K562 (cell line): ENCODE data around the gene ETS2.

Experiments
- ELF4 ChIP-seq: fragments of 450-650 bp; formaldehyde crosslinking; IDR thresholded peaks from 2 replicates; pipeline ENCODE4 v1.4.0; 2022; ENCODE audit warnings: missing genetic modification characterization
- FOXJ3 ChIP-seq: sonication (generic); formaldehyde crosslinking; IDR thresholded peaks from 2 replicates; pipeline ENCODE4 v1.4.0; 2020; ENCODE audit warnings: mild to moderate bottlenecking, missing genetic modification reagents
- MAFG ChIP-seq: fragments of 450-650 bp; conservative IDR thresholded peaks from 2 replicates; pipeline ENCODE4 v1.6.1; 2016; ENCODE audit warnings: missing genetic modification characterization, missing compliant biosample characterization
- NFE2L1 ChIP-seq: fragments of 450-650 bp; IDR thresholded peaks from 2 replicates; pipeline ENCODE4 v1.6.1; 2016; ENCODE audit warnings: missing genetic modification characterization, low read depth, mild to moderate bottlenecking, missing compliant biosample characterization, moderate library complexity, borderline replicate concordance
- POLR2AphosphoS5 ChIP-seq: IDR thresholded peaks from 2 replicates; pipeline ENCODE4 v1.6.1; 2011; ENCODE audit warnings: mild to moderate bottlenecking, low read depth, low read length, moderate library complexity; ENCODE audit not compliant: control insufficient read depth, insufficient read depth
- TF ChIP-seq, protein P1 (sequence below), 3 experiments: IDR thresholded peaks in 2 of 3; conservative IDR thresholded peaks in 1 of 3; 2 replicates each; pipeline ENCODE4 v1.5.1; 2011 to 2012; ENCODE audit warnings: low read length in 3 of 3, mild to moderate bottlenecking in 3 of 3, control low read depth in 2 of 3, improper control_type of control experiment in 1 of 3, inconsistent platforms in 1 of 3, low read depth in 1 of 3, mixed read lengths in 1 of 3, moderate library complexity in 1 of 3; ENCODE audit not compliant: insufficient read depth in 2 of 3
- TF ChIP-seq, protein P2 (sequence below): sonication (generic); formaldehyde crosslinking; IDR thresholded peaks from 2 replicates; pipeline ENCODE4 v1.9.0; 2022; ENCODE audit warnings: mild to moderate bottlenecking, missing genetic modification reagents
- TF ChIP-seq, protein P3 (sequence below): sonication (generic); formaldehyde crosslinking; IDR thresholded peaks from 2 replicates; pipeline ENCODE4 v1.8.0; 2022; ENCODE audit warnings: mild to moderate bottlenecking, low read depth, missing genetic modification reagents
- TF ChIP-seq, protein P4 (sequence below): fragments of 250-450 bp; sonication (Bioruptor Pico); IDR thresholded peaks from 2 replicates; pipeline ENCODE4 v1.5.1; 2021; ENCODE audit warnings: mild to moderate bottlenecking
- TF ChIP-seq, protein P5 (sequence below): sonication (generic); formaldehyde crosslinking; IDR thresholded peaks from 2 replicates; pipeline ENCODE4 v1.8.1; 2023; ENCODE audit warnings: mild to moderate bottlenecking, missing genetic modification reagents
- TF ChIP-seq, protein P6 (sequence below): conservative IDR thresholded peaks from 2 replicates; pipeline ENCODE4 v1.6.1; 2011; ENCODE audit warnings: low read depth, mild to moderate bottlenecking, low read length; ENCODE audit not compliant: control insufficient read depth

DNA sequence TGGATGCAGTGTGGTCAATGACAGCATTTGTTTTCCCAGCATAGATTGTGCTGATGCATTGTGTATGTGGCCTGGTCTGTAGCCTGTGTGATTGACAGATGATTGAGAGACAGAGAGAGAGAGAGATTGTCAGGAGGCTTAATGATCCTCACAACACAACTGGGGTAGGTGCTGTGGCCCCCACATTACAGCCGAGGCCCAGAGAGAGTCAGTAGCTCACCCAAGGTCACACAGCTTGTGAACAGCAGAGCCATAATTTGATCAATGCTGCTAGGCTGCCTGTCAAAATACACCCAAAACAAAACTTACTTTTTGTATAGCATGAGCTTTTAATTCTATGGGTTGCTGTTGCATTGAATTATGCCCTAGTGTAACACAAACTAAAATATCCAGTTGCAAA is 20.2 kb upstream of the ETS2 start:
- TF ChIP-seq, protein P1, sequence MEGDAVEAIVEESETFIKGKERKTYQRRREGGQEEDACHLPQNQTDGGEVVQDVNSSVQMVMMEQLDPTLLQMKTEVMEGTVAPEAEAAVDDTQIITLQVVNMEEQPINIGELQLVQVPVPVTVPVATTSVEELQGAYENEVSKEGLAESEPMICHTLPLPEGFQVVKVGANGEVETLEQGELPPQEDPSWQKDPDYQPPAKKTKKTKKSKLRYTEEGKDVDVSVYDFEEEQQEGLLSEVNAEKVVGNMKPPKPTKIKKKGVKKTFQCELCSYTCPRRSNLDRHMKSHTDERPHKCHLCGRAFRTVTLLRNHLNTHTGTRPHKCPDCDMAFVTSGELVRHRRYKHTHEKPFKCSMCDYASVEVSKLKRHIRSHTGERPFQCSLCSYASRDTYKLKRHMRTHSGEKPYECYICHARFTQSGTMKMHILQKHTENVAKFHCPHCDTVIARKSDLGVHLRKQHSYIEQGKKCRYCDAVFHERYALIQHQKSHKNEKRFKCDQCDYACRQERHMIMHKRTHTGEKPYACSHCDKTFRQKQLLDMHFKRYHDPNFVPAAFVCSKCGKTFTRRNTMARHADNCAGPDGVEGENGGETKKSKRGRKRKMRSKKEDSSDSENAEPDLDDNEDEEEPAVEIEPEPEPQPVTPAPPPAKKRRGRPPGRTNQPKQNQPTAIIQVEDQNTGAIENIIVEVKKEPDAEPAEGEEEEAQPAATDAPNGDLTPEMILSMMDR (IDR thresholded peaks at IDR 0.05 in 2 of 3, conservative IDR thresholded peaks at IDR 0.05 in 1 of 3; ENCODE audit: insufficient read depth in 2 of 3, low read depth in 1 of 3, low read length in 3 of 3), result no peak
- TF ChIP-seq, protein P2, sequence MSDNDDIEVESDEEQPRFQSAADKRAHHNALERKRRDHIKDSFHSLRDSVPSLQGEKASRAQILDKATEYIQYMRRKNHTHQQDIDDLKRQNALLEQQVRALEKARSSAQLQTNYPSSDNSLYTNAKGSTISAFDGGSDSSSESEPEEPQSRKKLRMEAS, result no peak
- TF ChIP-seq, protein P3, sequence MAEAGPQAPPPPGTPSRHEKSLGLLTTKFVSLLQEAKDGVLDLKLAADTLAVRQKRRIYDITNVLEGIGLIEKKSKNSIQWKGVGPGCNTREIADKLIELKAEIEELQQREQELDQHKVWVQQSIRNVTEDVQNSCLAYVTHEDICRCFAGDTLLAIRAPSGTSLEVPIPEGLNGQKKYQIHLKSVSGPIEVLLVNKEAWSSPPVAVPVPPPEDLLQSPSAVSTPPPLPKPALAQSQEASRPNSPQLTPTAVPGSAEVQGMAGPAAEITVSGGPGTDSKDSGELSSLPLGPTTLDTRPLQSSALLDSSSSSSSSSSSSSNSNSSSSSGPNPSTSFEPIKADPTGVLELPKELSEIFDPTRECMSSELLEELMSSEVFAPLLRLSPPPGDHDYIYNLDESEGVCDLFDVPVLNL (CRISPR knock-in tag), result no peak
- TF ChIP-seq, protein P4, sequence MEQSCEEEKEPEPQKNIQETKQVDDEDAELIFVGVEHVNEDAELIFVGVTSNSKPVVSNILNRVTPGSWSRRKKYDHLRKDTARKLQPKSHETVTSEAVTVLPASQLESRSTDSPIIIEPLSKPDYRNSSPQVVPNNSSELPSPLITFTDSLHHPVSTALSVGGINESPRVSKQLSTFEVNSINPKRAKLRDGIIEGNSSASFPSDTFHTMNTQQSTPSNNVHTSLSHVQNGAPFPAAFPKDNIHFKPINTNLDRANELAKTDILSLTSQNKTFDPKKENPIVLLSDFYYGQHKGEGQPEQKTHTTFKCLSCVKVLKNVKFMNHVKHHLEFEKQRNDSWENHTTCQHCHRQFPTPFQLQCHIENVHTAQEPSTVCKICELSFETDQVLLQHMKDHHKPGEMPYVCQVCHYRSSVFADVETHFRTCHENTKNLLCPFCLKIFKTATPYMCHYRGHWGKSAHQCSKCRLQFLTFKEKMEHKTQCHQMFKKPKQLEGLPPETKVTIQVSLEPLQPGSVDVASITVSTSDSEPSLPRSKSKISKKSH (CRISPR knock-in tag), result no peak
- TF ChIP-seq, protein P5, sequence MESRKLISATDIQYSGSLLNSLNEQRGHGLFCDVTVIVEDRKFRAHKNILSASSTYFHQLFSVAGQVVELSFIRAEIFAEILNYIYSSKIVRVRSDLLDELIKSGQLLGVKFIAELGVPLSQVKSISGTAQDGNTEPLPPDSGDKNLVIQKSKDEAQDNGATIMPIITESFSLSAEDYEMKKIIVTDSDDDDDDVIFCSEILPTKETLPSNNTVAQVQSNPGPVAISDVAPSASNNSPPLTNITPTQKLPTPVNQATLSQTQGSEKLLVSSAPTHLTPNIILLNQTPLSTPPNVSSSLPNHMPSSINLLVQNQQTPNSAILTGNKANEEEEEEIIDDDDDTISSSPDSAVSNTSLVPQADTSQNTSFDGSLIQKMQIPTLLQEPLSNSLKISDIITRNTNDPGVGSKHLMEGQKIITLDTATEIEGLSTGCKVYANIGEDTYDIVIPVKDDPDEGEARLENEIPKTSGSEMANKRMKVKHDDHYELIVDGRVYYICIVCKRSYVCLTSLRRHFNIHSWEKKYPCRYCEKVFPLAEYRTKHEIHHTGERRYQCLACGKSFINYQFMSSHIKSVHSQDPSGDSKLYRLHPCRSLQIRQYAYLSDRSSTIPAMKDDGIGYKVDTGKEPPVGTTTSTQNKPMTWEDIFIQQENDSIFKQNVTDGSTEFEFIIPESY, result no peak
- TF ChIP-seq, protein P6, sequence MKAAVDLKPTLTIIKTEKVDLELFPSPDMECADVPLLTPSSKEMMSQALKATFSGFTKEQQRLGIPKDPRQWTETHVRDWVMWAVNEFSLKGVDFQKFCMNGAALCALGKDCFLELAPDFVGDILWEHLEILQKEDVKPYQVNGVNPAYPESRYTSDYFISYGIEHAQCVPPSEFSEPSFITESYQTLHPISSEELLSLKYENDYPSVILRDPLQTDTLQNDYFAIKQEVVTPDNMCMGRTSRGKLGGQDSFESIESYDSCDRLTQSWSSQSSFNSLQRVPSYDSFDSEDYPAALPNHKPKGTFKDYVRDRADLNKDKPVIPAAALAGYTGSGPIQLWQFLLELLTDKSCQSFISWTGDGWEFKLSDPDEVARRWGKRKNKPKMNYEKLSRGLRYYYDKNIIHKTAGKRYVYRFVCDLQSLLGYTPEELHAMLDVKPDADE, result no peak
- TF ChIP-seq NFE2L1 (tag), result no peak
- TF ChIP-seq MAFG, result no peak
- TF ChIP-seq POLR2AphosphoS5, result no peak
- no peak for TF ChIP-seq FOXJ3 (CRISPR knock-in tag)
- TF ChIP-seq ELF4 (CRISPR knock-in tag), result no peak
